BE2C (cell line): Measurements from ENCODE around the gene SCAMP4.
A peak's percentile ranks its signal among the peaks of the same experiment; 100 is the strongest.

Experiments used
- DNase-seq: peaks from one replicate; pipeline ENCODE4 v3.0.0-alpha.2; 2020
- H3K27me3 ChIP-seq: fragments of 250-450 bp; sonication (Bioruptor Pico); 2 replicates; pipeline ENCODE4 v1.5.1; 2020; ENCODE audit warnings: mild to moderate bottlenecking
- H3K36me3 ChIP-seq: fragments of 250-450 bp; sonication (Bioruptor Pico); 2 replicates; pipeline ENCODE4 v1.5.1; 2020; ENCODE audit warnings: mild to moderate bottlenecking
- H3K4me1 ChIP-seq: fragments of 250-450 bp; sonication (Bioruptor Pico); 2 replicates; pipeline ENCODE4 v1.5.1; 2020
- H3K4me3 ChIP-seq: 2 replicates; pipeline ENCODE4 v1.5.1; 2011; ENCODE audit warnings: low read depth, low read length
- H3K9me3 ChIP-seq: fragments of 250-450 bp; sonication (Bioruptor Pico); 2 replicates; pipeline ENCODE4 v1.5.1; 2020
- TF ChIP-seq, protein P1 (sequence below): IDR thresholded peaks from 2 replicates; pipeline ENCODE4 v1.5.1; 2012; ENCODE audit warnings: mild to moderate bottlenecking, low read depth, low read length

The SCAMP4 gene

DNA sequence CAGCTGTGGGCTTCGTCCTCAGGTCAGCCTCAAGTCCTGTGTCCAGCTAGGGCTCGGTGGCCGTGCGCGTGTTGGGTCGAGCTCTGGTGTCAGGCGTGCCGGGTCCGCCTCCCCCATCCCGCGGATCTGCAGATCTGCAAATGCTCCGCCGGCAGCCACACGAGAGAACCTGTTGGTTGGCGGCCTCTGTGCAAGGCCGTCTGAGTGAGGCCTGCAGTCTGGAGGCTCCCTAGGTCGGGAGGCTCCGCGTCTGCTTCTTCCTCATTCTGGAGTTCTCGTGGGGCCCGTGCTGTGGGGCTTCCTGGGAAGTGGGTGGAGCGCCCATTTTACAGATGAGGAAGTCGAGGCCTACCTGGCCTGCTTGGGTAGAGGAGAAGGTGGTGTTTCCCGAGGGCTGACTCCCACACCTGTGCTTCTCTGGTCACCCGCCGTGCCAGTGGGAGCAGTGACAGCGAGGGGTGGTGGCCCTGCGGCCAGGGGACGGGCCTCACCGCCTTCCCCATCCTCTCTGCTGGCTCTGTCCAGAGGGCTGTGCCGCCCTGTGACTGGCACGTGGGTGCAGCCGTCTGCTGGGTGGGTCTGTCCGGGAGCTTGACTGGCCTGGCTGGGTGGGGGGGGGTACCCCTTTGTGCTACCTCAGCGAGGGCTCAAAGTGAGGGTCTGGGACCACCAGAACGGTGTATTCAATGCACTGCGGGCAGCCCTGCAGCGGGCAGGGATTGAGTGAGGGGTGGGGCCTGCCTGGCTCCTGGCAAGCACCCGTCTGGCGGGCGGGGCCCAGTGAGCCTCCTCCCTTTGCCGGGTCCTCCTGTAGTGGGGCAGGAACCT lies 39.1 kb downstream of the SCAMP4 start:
- Histone ChIP-seq H3K9me3 (no peaks in the 10 kb centered on the region), H3K36me3 (peaks cover 5% of the 10 kb centered on the region; the same call in 1 of the 2 replicates), H3K4me3 (no peak overlapping the region), H3K4me1 (0 out of 2 replicates have a peak, but pooled peaks cover 2% of the 10 kb centered on the region), H3K27me3 (no peaks in the 10 kb centered on the region)
- TF ChIP-seq, protein P1, sequence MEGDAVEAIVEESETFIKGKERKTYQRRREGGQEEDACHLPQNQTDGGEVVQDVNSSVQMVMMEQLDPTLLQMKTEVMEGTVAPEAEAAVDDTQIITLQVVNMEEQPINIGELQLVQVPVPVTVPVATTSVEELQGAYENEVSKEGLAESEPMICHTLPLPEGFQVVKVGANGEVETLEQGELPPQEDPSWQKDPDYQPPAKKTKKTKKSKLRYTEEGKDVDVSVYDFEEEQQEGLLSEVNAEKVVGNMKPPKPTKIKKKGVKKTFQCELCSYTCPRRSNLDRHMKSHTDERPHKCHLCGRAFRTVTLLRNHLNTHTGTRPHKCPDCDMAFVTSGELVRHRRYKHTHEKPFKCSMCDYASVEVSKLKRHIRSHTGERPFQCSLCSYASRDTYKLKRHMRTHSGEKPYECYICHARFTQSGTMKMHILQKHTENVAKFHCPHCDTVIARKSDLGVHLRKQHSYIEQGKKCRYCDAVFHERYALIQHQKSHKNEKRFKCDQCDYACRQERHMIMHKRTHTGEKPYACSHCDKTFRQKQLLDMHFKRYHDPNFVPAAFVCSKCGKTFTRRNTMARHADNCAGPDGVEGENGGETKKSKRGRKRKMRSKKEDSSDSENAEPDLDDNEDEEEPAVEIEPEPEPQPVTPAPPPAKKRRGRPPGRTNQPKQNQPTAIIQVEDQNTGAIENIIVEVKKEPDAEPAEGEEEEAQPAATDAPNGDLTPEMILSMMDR: no peak
- DNase-seq: no peak

DNA sequence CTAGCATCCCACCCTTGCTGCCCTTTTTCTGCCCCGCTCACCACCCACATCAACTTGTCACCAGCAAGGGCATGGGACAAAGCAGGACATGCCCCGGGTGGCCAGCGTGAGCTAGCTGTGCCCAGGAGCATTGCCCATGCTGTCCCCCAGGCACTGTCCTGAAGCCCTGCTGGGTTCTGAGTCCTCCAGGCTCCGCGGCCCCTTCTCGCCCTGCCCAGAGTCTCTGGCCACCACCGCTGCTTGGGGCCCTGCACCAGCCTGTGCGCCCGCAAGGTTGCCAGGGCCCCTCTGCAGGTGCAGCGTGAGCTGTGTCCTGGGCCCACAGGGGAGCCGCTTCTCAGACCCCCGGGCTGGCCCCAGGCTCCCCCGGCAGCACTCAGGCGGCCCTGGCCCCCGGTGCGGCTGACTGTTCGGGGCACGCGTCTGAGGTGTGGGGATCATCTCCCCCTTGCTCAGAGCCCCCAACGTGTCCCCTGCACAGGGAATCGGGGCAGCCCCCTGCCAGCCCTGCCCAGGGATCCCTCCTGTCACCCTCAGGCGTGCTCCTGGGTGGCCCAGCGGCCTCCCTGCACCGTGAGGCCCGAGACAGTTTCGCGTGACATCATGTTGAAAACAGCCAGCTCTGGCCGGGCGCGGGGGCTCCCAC lies 39.8 kb downstream of the SCAMP4 start:
- peaks cover 10% of the 10 kb centered on the region; the same call in 1 of the 2 replicates for H3K36me3 ChIP-seq
- no peak overlapping the region for H3K4me3 ChIP-seq
- no peaks in the 10 kb centered on the region for H3K9me3 ChIP-seq
- 0 out of 2 replicates have a peak, but pooled peaks cover 2% of the 10 kb centered on the region for H3K4me1 ChIP-seq
- no peaks in the 10 kb centered on the region for H3K27me3 ChIP-seq
- TF ChIP-seq, protein P1: no peak
- no peak for DNase-seq

DNA sequence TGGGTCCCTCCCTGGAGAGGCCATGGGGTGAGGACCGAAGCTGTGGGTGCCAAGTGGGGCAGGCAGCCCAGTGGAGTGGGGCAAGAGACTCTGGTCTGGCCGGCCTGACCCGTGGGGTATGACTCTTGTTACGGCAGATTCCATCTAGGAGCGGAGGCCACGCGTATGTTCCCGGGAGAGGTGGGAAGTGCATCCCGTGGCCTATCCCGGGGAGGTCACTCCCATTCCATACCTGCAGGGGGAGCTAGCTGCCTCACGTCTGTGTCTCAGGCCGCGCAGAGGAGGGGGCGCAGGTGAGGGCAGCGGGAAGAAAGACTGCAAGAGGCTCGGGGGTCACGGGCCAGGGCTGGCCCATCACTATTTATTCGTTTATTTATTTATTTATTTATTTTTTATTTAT lies 40.7 kb downstream of the SCAMP4 start:
- TF ChIP-seq, protein P1: peak; percentile 67
- Histone ChIP-seq H3K4me1 (0 out of 2 replicates have a peak, but pooled peaks cover 2% of the 10 kb centered on the region), H3K36me3 (peaks cover 18% of the 10 kb centered on the region; the same call in 1 of the 2 replicates), H3K4me3 (no peak overlapping the region), H3K27me3 (no peaks in the 10 kb centered on the region), H3K9me3 (no peaks in the 10 kb centered on the region)
- peak; percentile 64 for DNase-seq

- Histone ChIP-seq H3K4me1 (0 out of 2 replicates have a peak, but pooled peaks cover 2% of the 10 kb centered on the region), H3K9me3 (no peaks in the 10 kb centered on the region), H3K27me3 (no peaks in the 10 kb centered on the region), H3K4me3 (no peak overlapping the region), H3K36me3 (peaks cover 26% of the 10 kb centered on the region)
- no peak for DNase-seq
- TF ChIP-seq, protein P1: no peak
These were observed 42.5 kb downstream of the SCAMP4 start for GRCh38 chr19:1947651-1948209.

- no peaks in the 10 kb centered on the region for H3K4me1 ChIP-seq
- DNase-seq: no peak
These were observed 44.3 kb downstream of the SCAMP4 start for GRCh38 chr19:1949304-1950101.

More at GRCh38 chr19:1949304-1950101, 44.3 kb downstream of the SCAMP4 start:
- Histone ChIP-seq H3K9me3 (no peaks in the 10 kb centered on the region), H3K4me3 (no peak overlapping the region), H3K36me3 (peaks cover 26% of the 10 kb centered on the region), H3K27me3 (no peaks in the 10 kb centered on the region)
- TF ChIP-seq, protein P1: no peak
